ENCODE data around the gene SNX32.

- no peak for TF ChIP-seq CTCF (IDR thresholded peaks at IDR 0.05)
- TF ChIP-seq POLR2A (IDR thresholded peaks at IDR 0.05): no peak
Observed at GRCh38 chr11:65885808-65886536, 52.2 kb downstream of the SNX32 start.
